ENCODE results near the gene KIF27.
"Not testable (repeated sequence)": the region's sequence is repeated elsewhere in the genome, so short reads cannot be mapped to it uniquely, and the experiment has no call there.

Gene KIF27

GRCh38 chr9:83930881-83931280 lies 9.6 kb upstream of the KIF27 start:
- no peak for DNase-seq

- DNase-seq: no peak
These were observed 6.4 kb upstream of the KIF27 start for GRCh38 chr9:83927591-83927990.

GRCh38 chr9:83920469-83920926 lies 734 bp downstream of the KIF27 start:
- no peak for DNase-seq

- DNase-seq: no peak
These were observed 2.1 kb downstream of the KIF27 start for GRCh38 chr9:83919111-83919510.

- DNase-seq: not testable (repeated sequence)
These were observed 9.0 kb downstream of the KIF27 start for GRCh38 chr9:83912194-83912593.

- no peak for DNase-seq
These were observed 15.1 kb downstream of the KIF27 start for GRCh38 chr9:83906144-83906543.

- DNase-seq: not testable (repeated sequence)
These were observed 20.6 kb downstream of the KIF27 start for GRCh38 chr9:83900615-83901014.

GRCh38 chr9:83894301-83894700 lies 26.9 kb downstream of the KIF27 start:
- not testable (repeated sequence) for DNase-seq

- not testable (repeated sequence) for DNase-seq
These were observed 34.7 kb downstream of the KIF27 start for GRCh38 chr9:83886498-83886897.

- not testable (repeated sequence) for DNase-seq
These were observed 35.5 kb downstream of the KIF27 start for GRCh38 chr9:83885559-83886240.

- DNase-seq: not testable (repeated sequence)
These were observed 39.4 kb downstream of the KIF27 start for GRCh38 chr9:83881687-83882408.

GRCh38 chr9:83875559-83875958 lies 45.7 kb downstream of the KIF27 start:
- DNase-seq: not testable (repeated sequence)

GRCh38 chr9:83849895-83850294 lies 71.3 kb downstream of the KIF27 start:
- DNase-seq: not testable (repeated sequence)

GRCh38 chr9:83837070-83837643 lies 84.1 kb downstream of the KIF27 start:
- not testable (repeated sequence) for DNase-seq

GRCh38 chr9:83830426-83831071 lies 90.7 kb downstream of the KIF27 start:
- DNase-seq: not testable (repeated sequence)

GRCh38 chr9:83824986-83825623 lies 96.1 kb downstream of the KIF27 start:
- not testable (repeated sequence) for DNase-seq

- DNase-seq: not testable (repeated sequence)
These were observed 103.6 kb downstream of the KIF27 start, which contains the start of gene GKAP1 for GRCh38 chr9:83817356-83818278. GKAP1 (minus strand) TSS chr9:83817769; CDS start chr9:83806517, 11,252 bp downstream.

GRCh38 chr9:83817011-83817355 lies 104.2 kb downstream of the KIF27 start:
- DNase-seq: not testable (repeated sequence)

- not testable (repeated sequence) for DNase-seq
These were observed 106.1 kb downstream of the KIF27 start for GRCh38 chr9:83815120-83815519.

GRCh38 chr9:83809213-83809612 lies 112.0 kb downstream of the KIF27 start:
- DNase-seq: not testable (repeated sequence)

- DNase-seq: not testable (repeated sequence)
These were observed 116.8 kb downstream of the KIF27 start for GRCh38 chr9:83804454-83804853.

Data from GOT3 (cell line).